Adipose tissue (tissue), 3 donors: ENCODE data around the gene TMPRSS13. TPM values are rescaled to one million over a fixed set of nuclear protein-coding genes. Genes with fewer than 3 reads are reported as not detected.

Experiments
- H3K27ac ChIP-seq: one replicate; pipeline ENCODE4 v1.5.1; 2013; ENCODE audit warnings: low read depth, low read length
- WGBS, 3 donors: extraction: QIAGEN DNeasy Blood & Tissue Kit; methylation state at CpG; one replicate each; pipeline ENCODE4 v1.1.7; 2013; 5-methylcytosine and 5-hydroxymethylcytosine counted together
- polyA plus RNA-seq, 3 donors: library from polyadenylated mRNA; stranded (reverse); fragments of 200-250 nt; gene quantifications; one replicate each; pipeline ENCODE4 v1.2.3, GENCODE V29; 2013
- donor health status: healthy with polysubstance abuse.
- donor health status: Bipolar disorder and iron deficiency.
- donor health status: healthy.

The TMPRSS13 gene
- polyA plus RNA-seq, 3 donors: 0.04 to 1.5 TPM; not detected in 1

DNA sequence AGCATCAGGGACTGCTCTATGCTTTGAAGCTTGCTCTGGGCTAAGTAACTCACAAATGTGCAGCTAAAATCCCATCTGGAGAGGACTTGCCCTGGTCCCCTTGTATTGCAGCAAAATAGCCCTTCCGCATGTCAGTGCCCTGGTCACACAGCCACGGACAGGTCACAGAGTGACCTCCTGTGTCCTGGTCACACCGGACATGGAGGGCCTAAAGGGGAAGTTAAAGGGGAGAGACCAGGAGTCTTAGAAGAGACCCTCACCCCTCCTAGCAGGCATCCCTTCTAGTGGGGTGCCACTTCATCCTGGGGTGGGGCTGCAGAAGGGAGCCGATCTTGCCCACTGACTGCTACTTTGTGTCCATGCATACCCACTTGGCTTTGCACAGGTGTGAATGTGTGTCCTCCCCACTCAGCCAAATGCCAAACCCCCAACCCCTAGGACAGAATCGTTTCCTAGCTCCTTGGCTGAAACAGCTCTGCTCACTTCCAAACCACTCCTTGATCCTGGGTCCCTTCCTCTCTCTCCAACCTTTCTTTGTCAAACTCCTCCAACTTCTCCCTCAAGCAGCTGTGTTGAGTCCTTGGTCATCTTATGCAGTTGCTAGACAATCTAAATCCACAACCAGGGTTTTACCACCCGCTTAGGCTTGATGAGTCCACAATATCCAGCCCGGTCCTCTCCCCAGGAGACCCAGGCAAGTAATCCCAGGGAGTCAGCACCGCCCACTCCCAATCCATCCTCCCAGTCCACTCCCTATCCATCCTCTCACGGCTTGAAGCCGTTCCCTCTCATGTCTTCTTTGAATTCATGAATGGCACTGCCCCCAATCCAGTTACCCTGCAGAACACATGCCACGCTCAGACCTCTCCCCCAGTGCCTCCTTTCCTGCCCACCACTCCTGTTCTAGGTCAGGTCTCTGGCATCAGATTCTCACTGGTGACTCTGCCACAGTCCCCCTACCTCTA, 49.4 kb downstream of the TMPRSS13 start:
- no peak overlapping the region for H3K27ac ChIP-seq
- 72 to 89% (median 85%) methylated on average over 11 of the region's 11 CpGs for WGBS, 3 donors

DNA sequence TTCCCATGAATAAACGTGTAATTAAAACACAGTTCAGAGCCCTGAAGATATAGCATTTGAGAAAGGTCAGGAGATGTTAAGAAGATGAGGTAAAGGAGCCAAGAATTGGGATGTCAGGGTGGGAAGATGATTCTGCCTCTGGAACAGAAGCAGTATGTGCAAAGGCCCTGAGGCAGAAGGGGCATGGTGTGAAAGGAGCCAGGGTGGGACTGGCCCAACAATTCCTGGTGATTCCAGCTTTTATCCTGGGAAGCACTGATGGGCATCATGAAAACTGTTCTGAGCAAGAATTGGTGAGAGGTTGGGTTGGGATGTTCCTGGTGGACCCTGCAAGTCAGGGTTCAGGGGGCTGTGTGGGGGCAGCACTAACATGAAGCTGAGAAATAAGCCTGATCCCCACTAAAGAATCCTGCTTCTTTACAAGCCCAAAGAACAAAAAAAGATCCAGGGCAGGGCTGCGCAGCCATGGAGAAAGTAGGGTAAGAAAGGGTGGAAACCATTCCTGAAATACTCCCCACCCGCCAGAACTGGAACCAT, 50.2 kb downstream of the TMPRSS13 start:
- 73 to 89% (median 88%) methylated on average over 3 of the region's 3 CpGs for whole genome bisulfite sequencing, 3 donors
- H3K27ac ChIP-seq: no peak overlapping the region

DNA sequence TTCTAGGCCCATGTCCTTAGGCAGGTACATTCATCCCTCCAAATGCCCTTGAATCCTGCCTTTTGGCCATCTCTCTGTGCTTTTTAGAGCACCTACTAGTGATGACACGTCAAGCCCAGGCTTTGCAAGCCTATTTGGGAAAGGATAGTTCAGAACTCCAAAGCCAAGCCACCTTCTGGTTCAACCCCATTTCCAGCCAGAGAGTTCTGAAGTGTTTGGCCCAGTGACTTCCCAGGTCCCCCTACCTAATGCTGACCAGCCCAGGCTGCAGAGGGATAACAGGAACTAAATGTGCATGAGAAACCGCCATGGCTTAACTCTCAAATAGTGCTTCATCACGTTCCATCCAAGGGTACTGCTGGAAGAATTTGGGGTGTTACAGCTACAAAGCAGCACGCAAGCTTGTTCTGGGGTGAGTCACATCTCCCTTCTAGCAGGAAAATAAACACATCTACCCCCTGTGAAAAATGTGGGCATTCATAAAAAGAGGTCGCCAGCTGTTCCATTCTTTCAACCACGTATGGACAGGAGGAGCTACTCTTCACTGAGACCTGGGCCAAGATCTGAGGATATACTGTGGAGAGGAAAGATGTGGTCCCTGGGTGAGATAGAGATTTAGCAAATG, 50.8 kb downstream of the TMPRSS13 start:
- WGBS, 3 donors: 88 to 95% (median 92%) methylated on average over 6 of the region's 6 CpGs

DNA sequence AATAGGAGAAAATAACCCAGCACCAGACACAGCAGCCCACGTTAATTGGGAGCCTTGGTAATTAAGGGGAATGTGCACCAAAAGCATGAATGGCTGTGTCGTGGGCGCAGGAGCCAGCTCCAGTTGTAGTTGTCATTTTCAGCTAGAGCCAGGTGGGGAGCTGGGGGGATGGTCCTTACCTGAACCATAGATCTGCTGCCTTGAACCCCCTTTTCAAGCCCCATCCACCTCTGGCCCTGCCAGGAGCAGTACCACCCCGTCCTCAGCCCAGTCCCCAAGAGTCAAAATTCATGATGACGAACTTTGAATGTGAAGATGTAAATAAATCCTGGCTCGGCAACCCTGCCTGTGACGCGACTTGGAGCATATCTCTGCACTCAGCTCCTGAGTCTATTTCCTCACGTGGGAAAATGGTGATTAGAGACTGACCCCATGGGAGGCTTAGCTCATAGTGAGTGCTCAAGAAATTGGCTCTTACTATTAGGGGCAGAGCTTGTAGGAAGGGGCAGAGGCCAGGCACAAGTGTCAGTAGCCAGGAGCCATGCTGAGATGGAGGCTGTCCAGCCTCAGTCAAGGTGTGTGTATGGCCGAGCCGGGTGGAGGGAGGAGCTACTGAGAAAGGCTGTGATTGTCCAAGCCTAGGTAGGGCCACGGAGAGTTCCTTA, 52.0 kb downstream of the TMPRSS13 start:
- no peak overlapping the region for H3K27ac ChIP-seq
- WGBS, 3 donors: 36 to 49% (median 38%) methylated on average over 12 of the region's 12 CpGs

More for the DNA sequence above, 50.8 kb downstream of the TMPRSS13 start:
- H3K27ac ChIP-seq: no peak overlapping the region

DNA sequence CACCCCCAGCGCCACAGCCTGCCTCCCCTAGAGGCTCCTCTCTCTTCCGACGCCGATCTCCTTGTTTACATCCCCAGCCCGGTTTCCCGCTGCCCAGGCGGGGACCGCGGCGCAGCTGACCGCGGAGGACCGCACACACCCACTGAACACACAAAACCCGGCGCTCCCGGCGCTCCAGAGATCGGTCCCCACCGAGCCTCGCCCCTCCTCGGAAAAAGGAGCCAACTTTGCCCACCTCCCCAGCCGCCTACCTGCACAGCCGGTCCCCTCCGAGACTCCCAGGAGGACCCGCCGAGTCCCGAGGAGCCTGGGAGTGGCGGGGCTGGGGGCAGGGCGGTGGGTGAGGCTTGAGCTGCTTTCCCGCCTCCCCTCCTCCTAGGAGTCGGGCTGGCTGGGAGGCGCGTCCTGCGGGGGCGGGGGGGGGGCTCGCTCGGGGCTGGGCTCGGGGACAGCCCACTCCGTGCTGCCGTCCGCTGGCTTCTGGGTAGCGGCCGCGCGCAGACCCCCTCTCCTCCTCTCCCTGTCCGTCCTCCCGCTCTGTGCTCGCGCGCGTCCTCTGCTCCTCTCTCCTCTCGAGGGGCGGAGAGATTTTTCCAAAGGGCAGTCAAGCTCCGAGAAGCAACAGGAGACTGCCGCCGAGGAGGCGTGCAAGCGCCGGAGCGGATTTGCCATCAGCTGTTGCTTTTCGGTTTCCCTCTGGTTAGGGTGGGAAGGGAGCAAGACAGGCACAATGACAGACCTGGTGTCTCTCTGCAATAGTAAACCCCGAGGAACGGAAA, 52.7 kb downstream of the TMPRSS13 start, which contains the start of gene FXYD6:
Gene FXYD6 (minus strand): TSS at position 318 of the 779 bp plus-strand sequence. CDS start 33,882 bp downstream, outside the sequence.
- WGBS, 3 donors: 0 to 1% (median 1%) methylated on average over 47 to 63 of the region's 63 CpGs
- no peak within 1 kb of the TSS for H3K27ac ChIP-seq

DNA sequence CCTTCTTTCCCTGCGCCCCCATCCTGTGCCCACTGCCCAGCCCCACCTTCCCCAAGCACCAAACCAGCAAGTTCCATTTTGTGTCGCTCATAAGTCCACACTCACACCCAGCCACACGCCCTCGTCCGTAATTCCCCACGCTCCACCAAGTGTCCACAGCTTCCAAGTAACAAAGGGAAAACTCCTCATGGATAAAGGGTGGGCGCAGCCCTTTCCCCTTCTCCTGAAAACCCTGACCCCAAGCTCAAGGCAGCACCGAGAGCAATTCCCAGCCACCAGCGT, 53.2 kb downstream of the TMPRSS13 start:
- H3K27ac ChIP-seq: no peak overlapping the region
- 0 to 1% (median 0%) methylated on average over 9 of the region's 9 CpGs for WGBS, 3 donors

DNA sequence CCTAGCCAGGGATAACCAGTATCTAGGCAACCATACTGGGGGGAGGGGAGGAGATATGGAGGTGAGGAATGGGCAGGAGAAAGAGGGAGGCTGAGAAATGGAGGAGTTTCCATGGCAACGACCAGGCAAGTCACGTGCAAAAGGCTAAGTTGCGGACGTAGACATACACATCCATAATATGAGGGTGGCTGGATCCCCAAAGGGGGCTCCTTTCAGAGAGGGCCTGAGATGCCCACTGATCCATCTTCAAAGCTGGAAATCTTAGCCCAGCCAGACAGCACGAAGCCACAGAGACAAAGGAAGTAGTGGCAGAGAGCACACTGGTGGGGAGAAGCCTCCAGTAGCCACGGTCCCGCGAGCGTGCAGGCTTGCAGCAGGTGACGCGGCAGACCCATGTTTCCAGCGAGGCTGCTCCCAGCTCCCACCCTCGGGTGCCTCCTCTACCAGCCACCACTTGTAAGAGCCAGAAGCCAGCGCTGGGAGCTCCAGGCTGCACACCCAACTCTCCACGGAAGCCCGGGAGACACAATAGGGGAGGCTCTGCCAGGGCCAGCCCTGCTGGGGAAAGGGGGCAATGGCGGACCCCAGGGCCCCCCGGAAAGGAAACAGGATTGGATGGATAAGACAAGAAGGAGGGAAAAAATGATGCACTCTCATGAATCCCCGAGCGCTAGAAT, 53.7 kb downstream of the TMPRSS13 start:
- WGBS, 3 donors: 3 to 9% (median 4%) methylated on average over 20 of the region's 20 CpGs

DNA sequence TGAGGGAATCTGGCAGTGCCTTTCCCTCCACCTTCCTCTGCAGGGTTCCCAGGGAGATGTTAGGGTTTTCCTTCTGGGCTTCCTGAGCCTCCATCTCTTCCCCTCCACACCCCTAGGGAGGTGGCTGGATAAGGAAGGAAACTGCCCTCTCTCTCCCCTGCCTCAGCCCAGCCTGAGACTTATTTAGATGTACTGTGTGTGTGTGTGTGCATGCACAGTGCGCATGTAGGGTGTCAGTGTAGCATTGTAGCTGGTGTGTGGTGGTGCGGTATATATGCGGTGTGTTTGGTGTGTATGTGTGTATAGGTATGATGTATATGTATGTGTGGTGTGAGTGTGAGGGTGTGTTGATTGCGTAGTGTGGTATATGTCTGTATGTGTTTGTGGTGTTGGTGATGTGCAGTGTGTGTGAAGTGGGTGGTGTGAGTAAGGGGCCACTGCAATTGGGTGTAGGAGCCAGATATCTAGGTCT, 54.3 kb downstream of the TMPRSS13 start:
- no peak overlapping the region for H3K27ac ChIP-seq
- 76 to 88% (median 84%) methylated on average over 4 of the region's 4 CpGs for WGBS, 3 donors

More for the DNA sequence above, 53.7 kb downstream of the TMPRSS13 start:
- no peak overlapping the region for H3K27ac ChIP-seq

DNA sequence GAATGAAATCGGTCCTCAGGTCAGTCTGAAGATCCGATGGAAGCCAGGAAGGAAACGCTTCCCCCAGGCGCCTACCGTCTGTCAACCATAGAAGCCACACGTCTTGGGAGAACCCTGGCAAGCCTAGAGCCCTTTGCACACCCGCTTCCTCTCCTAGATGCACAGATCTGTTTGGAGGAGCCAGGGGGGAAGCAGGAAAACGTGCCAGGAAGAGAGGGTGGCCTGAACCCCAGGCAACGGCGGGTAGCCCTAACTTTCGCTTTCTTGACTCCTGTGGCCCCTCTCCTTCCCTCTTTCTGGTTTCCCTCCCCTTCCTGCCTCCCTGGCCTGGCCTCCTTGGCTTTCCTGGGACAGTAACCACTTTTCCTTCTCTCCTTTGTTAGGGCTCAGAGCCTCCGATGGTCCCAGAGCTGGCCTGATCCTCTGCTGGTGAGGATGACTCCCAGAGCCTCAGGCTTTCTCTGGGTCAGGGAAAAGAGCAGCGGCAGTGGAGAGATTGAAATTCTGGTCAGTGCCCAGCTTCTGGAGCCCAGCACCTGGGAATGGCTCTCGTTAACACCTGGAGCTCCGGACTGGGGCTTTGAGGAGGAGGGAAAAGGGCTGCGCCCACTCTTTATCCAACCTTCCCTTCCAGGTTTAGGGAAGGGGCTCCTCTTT, 54.8 kb downstream of the TMPRSS13 start:
- 38 to 44% (median 41%) methylated on average over 16 of the region's 16 CpGs for WGBS, 3 donors
- no peak overlapping the region for H3K27ac ChIP-seq

DNA sequence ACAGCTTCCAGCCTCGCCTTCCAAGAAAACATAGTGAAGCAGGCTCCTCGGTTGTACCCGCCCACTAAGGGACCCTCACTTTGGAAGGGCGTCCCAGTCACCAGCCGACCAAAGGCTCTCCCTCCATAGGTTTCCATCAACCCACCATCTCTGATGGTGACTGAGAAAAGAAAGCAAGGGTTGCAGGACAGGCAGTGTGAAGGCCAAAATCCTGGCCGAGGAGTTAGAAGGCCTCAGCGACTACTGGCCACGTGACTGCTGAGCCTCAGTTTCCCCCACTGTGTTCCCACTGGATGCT, 55.4 kb downstream of the TMPRSS13 start:
- no peak overlapping the region for H3K27ac ChIP-seq
- 62 to 84% (median 83%) methylated on average over 8 of the region's 8 CpGs for WGBS, 3 donors

DNA sequence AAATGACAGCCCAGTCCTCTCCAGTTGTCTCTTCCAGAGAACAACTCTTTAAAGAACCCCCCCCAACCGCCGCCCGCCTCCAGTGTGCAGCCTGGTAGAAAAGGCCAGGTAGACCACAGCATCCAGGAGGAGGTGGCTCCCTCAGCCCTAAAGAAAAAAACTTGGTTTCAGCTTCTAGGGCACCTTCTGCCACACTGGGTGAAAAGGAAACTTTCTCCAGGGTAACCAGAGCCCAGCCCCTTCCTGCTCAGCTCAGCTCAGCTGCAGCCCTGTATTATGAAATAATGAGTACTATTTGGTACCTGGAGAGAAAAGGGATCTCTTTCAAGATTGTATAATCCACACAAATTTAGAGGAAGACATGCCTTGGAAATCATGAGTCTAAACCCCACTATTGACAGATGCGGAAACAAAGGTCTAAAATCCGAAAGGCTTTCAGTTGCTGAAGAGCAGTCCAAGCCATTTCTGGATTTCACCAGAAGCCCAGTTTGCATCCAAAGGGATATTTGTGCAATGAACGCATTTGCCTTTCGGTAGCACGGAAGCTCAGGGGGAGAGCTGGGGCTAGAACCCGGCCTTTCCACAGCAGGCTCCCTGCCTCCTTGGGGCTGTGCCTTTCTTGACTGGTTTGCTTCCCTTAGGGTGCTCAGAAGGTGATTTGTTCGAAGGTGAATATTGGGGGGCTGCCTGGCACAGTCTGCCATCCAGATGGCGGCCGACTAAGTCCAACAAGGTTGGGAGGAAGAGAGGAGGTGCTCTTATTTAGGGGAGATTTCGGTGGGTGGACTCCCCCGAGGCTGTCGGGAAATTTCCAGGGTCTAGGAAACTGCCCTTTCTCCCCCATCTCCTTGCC, 56.0 kb downstream of the TMPRSS13 start:
- 73 to 77% (median 76%) methylated on average over 15 of the region's 15 CpGs for WGBS, 3 donors
- H3K27ac ChIP-seq: no peak overlapping the region

DNA sequence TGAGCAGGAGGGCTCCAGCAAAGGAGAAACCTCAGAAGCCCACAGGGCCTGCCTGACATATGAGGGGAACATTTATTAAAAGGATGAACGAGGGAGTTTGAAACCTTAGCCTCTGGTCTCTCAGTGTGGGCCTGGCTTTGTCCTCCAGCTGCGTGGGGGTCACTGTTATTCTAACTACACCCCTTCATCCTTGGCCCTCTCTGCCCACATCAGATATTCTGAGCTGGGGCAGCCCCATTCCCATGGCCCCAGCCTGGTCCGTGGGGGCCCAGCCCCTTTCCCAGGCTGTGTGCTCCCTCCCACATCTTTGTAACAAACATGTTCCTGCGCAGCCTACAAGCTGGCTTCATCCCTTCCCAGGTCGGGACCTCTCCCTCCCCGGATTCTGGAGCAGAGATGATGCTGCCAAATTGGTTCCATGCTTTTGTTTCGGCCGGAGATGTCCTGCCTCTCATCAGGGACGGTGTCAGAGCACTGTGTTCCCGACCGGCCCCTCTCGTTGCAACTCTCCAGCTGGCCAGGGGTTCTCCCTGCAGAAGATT, 56.7 kb downstream of the TMPRSS13 start:
- H3K27ac ChIP-seq: no peak overlapping the region
- WGBS, 3 donors: 38 to 63% (median 52%) methylated on average over 12 of the region's 12 CpGs

DNA sequence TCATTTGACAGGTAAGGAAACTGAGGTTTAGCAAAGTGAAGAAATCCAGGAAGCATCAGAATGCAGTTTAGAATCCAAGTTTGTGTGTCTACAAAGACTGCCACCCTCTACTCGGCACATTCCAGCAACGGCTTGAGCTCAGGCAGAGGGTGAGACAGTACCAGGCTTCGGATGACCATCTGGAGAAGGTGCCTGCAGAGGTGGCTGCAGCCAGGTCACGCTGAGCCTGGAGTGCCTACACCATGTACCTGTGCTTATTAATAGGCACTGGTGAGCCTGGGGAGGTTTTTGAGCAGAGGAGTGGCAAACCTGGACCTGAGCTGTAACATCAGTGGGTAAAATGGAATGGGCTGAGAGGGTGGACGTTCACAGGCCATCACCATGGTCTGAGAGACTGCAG, 57.4 kb downstream of the TMPRSS13 start:
- WGBS, 3 donors: 77 to 88% (median 87%) methylated on average over 5 of the region's 5 CpGs
- no peak overlapping the region for H3K27ac ChIP-seq

DNA sequence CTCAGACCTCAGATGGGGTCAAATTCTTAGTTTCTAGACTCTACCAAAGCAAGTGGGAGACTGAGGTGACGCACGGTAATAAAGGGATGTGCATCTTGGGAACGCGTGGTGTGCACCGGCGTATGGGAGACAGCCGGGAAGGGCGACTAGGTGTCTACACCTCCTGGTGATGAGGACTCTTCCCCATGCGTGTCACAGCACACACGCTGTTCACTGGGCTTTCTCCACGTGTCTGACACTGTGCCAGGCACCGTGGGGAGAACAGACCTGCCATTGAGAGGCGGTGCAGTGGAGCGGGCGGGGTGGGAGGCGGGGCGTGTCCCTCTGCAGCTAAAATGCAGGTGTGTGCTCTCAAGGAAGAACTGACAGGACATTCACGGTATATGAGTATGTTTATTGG, 58.0 kb downstream of the TMPRSS13 start:
- WGBS, 3 donors: 82 to 92% (median 86%) methylated on average over 18 of the region's 18 CpGs

DNA sequence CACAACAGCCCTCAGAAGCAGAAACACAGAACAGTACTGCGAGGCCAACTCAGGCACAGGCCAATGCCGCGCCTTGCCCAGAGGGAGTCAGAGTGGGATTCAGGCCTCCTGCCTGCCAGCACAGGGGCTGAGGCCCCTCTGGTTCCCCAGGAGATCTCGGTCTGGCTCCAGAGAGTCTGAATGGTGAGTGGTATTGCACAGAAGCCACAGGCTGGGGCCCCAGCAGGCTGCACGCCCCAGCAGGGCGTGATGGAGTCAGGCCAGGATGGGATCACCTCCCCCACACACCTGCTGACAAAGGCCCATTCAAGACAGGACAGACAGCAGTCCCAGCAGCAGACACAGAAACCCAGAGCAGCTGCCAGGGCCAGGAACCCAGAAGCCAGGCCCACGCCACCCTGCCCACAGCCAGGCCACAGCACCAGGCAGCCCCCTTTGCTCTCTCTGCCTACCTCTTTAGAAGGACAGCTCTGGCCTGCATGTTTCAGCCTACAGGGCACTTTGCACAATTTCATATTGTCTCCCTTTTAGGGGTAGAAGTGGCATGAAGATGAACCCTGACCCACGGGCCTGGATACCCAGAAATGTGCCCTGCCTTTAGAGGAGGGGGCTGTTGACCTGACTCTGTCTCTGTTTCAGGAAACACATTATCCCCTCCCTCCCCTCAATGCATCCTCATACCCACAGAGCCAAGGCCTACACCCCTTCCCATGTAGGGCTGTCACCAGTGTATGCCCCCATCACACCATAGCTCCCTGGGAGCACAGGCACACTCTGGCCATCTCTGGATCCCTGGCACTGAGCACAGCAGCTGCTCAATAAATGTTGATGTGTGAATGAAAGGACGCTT, 58.9 kb downstream of the TMPRSS13 start:
- WGBS, 3 donors: 73 to 90% (median 79%) methylated on average over 9 of the region's 9 CpGs
- no peak overlapping the region for H3K27ac ChIP-seq

More for the DNA sequence above, 58.0 kb downstream of the TMPRSS13 start:
- no peak overlapping the region for H3K27ac ChIP-seq
